ENCODE results near the gene LRRIQ3.
"Not testable (repeated sequence)": the region's sequence is repeated elsewhere in the genome, so short reads cannot be mapped to it uniquely, and the experiment has no call there.

LRRIQ3 gene

GRCh38 chr1:74161497-74161896 is 36.5 kb downstream of the LRRIQ3 start:
- H3K4me3 ChIP-seq (ENCODE audit: low read depth, low read length), result no peak overlapping the region
- H3K27me3 ChIP-seq, result no peaks in the 10 kb centered on the region
- TF ChIP-seq, protein P1, sequence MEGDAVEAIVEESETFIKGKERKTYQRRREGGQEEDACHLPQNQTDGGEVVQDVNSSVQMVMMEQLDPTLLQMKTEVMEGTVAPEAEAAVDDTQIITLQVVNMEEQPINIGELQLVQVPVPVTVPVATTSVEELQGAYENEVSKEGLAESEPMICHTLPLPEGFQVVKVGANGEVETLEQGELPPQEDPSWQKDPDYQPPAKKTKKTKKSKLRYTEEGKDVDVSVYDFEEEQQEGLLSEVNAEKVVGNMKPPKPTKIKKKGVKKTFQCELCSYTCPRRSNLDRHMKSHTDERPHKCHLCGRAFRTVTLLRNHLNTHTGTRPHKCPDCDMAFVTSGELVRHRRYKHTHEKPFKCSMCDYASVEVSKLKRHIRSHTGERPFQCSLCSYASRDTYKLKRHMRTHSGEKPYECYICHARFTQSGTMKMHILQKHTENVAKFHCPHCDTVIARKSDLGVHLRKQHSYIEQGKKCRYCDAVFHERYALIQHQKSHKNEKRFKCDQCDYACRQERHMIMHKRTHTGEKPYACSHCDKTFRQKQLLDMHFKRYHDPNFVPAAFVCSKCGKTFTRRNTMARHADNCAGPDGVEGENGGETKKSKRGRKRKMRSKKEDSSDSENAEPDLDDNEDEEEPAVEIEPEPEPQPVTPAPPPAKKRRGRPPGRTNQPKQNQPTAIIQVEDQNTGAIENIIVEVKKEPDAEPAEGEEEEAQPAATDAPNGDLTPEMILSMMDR (IDR thresholded peaks at IDR 0.05; ENCODE audit: low read depth, low read length), result no peak
- no peaks in the 10 kb centered on the region for H3K9me3 ChIP-seq
- no peaks in the 10 kb centered on the region for H3K4me1 ChIP-seq
- no peak for DNase-seq
- H3K36me3 ChIP-seq, result no peaks in the 10 kb centered on the region

GRCh38 chr1:74160046-74160445 is 37.9 kb downstream of the LRRIQ3 start:
- no peaks in the 10 kb centered on the region for H3K9me3 ChIP-seq
- no peaks in the 10 kb centered on the region for H3K36me3 ChIP-seq
- no peaks in the 10 kb centered on the region for H3K4me1 ChIP-seq
- TF ChIP-seq, protein P1 (IDR thresholded peaks at IDR 0.05; ENCODE audit: low read depth, low read length), result no peak
- H3K27me3 ChIP-seq, result no peaks in the 10 kb centered on the region
- no peak for DNase-seq
- H3K4me3 ChIP-seq (ENCODE audit: low read depth, low read length), result no peak overlapping the region

DNA sequence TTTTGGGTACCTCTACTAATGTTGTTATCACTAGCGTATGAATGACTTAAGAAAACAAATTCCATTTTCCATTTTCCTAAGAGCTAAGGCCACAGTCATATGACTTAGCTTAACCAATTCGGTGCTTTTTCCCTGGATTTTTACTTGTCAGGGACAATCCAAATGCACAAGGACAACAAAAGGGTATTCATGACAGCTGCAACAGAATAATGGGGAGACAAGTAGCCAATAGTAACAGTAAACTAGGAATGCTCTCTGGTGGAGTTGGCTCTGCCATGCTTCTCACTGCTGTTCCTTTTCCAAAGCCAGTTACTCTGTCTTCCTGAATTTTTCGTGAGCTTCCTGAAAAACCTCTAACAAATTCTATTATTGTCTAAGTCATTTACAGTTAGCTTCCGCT is 52.9 kb downstream of the LRRIQ3 start:
- H3K36me3 ChIP-seq, result no peaks in the 10 kb centered on the region
- no peaks in the 10 kb centered on the region for H3K9me3 ChIP-seq
- no peaks in the 10 kb centered on the region for H3K27me3 ChIP-seq
- H3K4me3 ChIP-seq (ENCODE audit: low read depth, low read length), result no peak overlapping the region
- DNase-seq, result no peak
- H3K4me1 ChIP-seq, result no peaks in the 10 kb centered on the region
- TF ChIP-seq, protein P1 (IDR thresholded peaks at IDR 0.05; ENCODE audit: low read depth, low read length), result no peak

DNA sequence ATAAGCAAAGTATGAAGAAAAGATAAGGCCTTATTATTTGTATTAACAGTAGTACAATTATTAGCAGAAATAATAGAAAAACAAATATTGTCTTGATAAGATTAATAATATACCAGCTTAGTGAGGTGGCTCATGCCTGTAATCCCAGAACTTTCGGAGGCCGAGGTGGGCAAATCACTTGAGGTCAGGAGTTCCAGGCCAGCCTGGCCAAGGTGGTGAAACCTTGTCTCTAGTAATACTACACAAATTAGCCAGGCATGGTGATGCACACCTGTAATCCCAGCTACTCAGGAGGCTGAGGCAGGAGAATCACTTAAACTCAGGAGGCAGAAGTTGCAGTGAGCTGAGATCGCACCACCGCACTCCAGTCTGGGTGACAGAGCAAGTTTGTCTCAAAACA is 80.6 kb downstream of the LRRIQ3 start:
- DNase-seq; H3K4me3 ChIP-seq (ENCODE audit: low read depth, low read length); H3K4me1 ChIP-seq; H3K27me3 ChIP-seq; H3K36me3 ChIP-seq; H3K9me3 ChIP-seq: not testable (repeated sequence)

DNA sequence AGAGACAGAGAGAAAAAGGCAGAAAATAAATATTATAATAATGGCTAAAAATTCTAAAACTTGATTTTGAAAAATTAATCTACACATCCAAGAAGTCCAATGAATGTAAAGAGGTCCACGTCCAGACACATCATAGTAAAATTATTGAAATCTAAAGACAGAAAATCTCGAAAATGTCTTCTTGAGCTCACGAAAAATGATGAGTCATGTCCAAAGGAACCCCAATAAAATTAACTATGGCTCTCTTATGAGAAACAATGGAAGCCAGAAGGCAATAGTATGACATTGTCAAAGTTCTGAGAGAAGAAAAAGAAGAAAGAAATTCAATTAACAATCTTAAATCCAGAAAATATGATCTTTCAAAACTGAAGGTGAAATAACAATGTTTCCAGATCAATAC is 84.6 kb downstream of the LRRIQ3 start:
- H3K27me3 ChIP-seq, result no peaks in the 10 kb centered on the region
- H3K4me3 ChIP-seq (ENCODE audit: low read depth, low read length), result no peak overlapping the region
- H3K4me1 ChIP-seq, result no peaks in the 10 kb centered on the region
- no peaks in the 10 kb centered on the region for H3K9me3 ChIP-seq
- TF ChIP-seq, protein P1 (IDR thresholded peaks at IDR 0.05; ENCODE audit: low read depth, low read length), result no peak
- no peak for DNase-seq
- no peaks in the 10 kb centered on the region for H3K36me3 ChIP-seq

DNA sequence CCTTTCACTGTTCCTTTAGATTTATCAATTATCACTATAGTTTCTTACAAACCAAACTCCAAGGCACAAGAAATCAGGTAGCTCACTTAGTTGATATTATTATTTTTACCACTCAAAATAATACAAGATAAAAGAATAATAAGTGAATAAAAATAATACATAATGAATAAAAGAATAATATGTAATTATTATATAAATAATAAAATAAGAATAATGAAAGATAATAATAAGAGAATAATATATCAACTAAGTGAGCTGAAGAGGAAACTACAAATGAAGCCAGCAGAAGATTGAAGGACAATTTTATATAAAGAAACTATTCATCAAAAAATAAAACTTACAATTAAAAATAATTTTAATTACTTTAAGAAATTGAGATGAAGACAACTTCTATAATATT is 90.6 kb downstream of the LRRIQ3 start:
- DNase-seq, result no peak
- TF ChIP-seq, protein P1 (IDR thresholded peaks at IDR 0.05; ENCODE audit: low read depth, low read length), result no peak
- no peaks in the 10 kb centered on the region for H3K9me3 ChIP-seq

DNA sequence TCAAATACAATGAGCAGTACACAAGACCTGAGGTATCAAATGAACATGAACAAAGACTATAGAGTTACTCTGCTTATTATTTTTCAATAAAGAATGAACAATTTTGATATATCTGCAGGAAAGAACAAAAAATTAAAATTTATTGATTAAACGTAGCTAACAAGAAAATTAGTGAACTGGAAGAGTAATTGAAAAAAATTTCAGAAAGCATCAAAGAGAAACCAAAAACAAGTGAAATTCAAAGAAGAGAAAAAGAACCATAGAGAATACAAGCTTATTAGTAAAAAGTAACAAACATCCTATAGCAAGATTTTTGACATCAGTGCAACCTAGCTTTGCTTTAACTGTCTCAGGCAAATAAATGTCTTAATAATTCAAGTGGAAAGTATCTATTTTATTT is 106.6 kb downstream of the LRRIQ3 start:
- Histone ChIP-seq H3K4me3 (ENCODE audit: low read depth, low read length) (no peak overlapping the region), H3K9me3 (no peaks in the 10 kb centered on the region), H3K4me1 (no peaks in the 10 kb centered on the region), H3K27me3 (no peaks in the 10 kb centered on the region), H3K36me3 (no peaks in the 10 kb centered on the region)
- TF ChIP-seq, protein P1 (IDR thresholded peaks at IDR 0.05; ENCODE audit: low read depth, low read length), result no peak
- DNase-seq, result no peak

More for the DNA sequence above, 90.6 kb downstream of the LRRIQ3 start:
- no peak overlapping the region for H3K4me3 ChIP-seq (ENCODE audit: low read depth, low read length)
- H3K36me3 ChIP-seq, result no peaks in the 10 kb centered on the region
- H3K4me1 ChIP-seq, result no peaks in the 10 kb centered on the region
- H3K27me3 ChIP-seq, result no peaks in the 10 kb centered on the region
